Measurements from ENCODE around the gene TMEM121B. TPM values are rescaled to one million over a fixed set of nuclear protein-coding genes. Genes with fewer than 3 reads are reported as not detected.

TMEM121B gene
- polyA plus RNA-seq, 1 of the 3 experiments (the other 2 are of a cell fraction): 0.13 TPM

- TF ChIP-seq TEAD4 (IDR thresholded peaks at IDR 0.05; ENCODE audit: borderline replicate concordance, insufficient read depth) (no peak), ELF1 (IDR thresholded peaks at IDR 0.05) (no peak)
These were observed 22.7 kb upstream of the TMEM121B start (continued) for GRCh38 chr22:17143826-17144225.

- CTCF ChIA-PET: interaction anchor here (4.4 kb wide), 1 partner anchor 29 kb away, joined by 21 read pairs; no protein-coding TSS in a partner anchor
- no peak overlapping the region for H3K4me3 ChIP-seq (ENCODE audit: low read depth in 2 of 2, low read length in 1 of 2)
- H3K4me1 ChIP-seq (ENCODE audit: control insufficient read depth in 1 of 2, insufficient read depth in 2 of 2, low read depth in 1 of 2, low read length in 1 of 2): no peaks in the 10 kb centered on the region; a peak in 1 of 4 replicates
- no peaks in the 10 kb centered on the region for H3K79me2 ChIP-seq (ENCODE audit: insufficient read depth)
- 93% methylated on average over 9 of the region's 9 CpGs for WGBS (ENCODE audit: low lambda C conversion rate)
- H3K9ac ChIP-seq: no peak overlapping the region
- H3K36me3 ChIP-seq (replicated peaks in 1 of 2; ENCODE audit: control insufficient read depth in 1 of 2, insufficient read depth in 2 of 2, low read length in 1 of 2): peaks cover 9 to 39% of the 10 kb centered on the region in 2 experiments
- no peak overlapping the region for H2AFZ ChIP-seq (ENCODE audit: low read depth)
- H3K4me2 ChIP-seq: no peak overlapping the region
- DNase-seq: no peak
- no peak for TF ChIP-seq CTCF (IDR thresholded peaks at IDR 0.05)
- no peak for TF ChIP-seq CHD2 (IDR thresholded peaks at IDR 0.05; ENCODE audit: low read length, partially characterized antibody)
- TF ChIP-seq USF2 (IDR thresholded peaks at IDR 0.05; ENCODE audit: borderline replicate concordance, low read depth, low read length): no peak
- TF ChIP-seq RXRA (IDR thresholded peaks at IDR 0.05; ENCODE audit: borderline replicate concordance, low read depth): no peak
- no peak for TF ChIP-seq YY1 (IDR thresholded peaks at IDR 0.05; ENCODE audit: low read depth)
- TF ChIP-seq MXI1 (IDR thresholded peaks at IDR 0.05; ENCODE audit: low read depth, low read length): no peak
- TF ChIP-seq RFX5 (IDR thresholded peaks at IDR 0.05; ENCODE audit: low read length): no peak
- TF ChIP-seq FOXM1 (IDR thresholded peaks at IDR 0.05; ENCODE audit: low read depth): no peak
- no peak for TF ChIP-seq JUND (IDR thresholded peaks at IDR 0.05)
- no peak for TF ChIP-seq MAX (IDR thresholded peaks at IDR 0.05; ENCODE audit: low read depth)
- TF ChIP-seq TAF1 (IDR thresholded peaks at IDR 0.05; ENCODE audit: borderline replicate concordance, low read depth, low read length): no peak
- no peak for TF ChIP-seq ELF1 (IDR thresholded peaks at IDR 0.05)
- TF ChIP-seq SMC3 (IDR thresholded peaks at IDR 0.05; ENCODE audit: low read depth, low read length): no peak
- no peak for TF ChIP-seq GABPA (IDR thresholded peaks at IDR 0.05; ENCODE audit: low read depth)
- TF ChIP-seq FOXJ3 (CRISPR knock-in tag; IDR thresholded peaks at IDR 0.05): no peak
- TF ChIP-seq USF1 (IDR thresholded peaks at IDR 0.05; ENCODE audit: borderline replicate concordance, low read depth): no peak
- H3F3A ChIP-seq (replicated peaks; ENCODE audit: insufficient read depth): no peaks in the 10 kb centered on the region
- POLR2A ChIA-PET: no interaction called here
- no peak overlapping the region for H3K27ac ChIP-seq (ENCODE audit: low read depth in 2 of 2, low read length in 1 of 2)
- no peaks in the 10 kb centered on the region for H3K9me2 ChIP-seq
- no peaks in the 10 kb centered on the region for H3K27me3 ChIP-seq (ENCODE audit: insufficient read depth)
- H3K9me3 ChIP-seq: no peaks in the 10 kb centered on the region
- no peaks in the 10 kb centered on the region for H4K20me1 ChIP-seq (ENCODE audit: insufficient read depth)
These were observed 21.9 kb upstream of the TMEM121B start for GRCh38 chr22:17143101-17143500.
